GM08714 (cell line): ENCODE data around the gene RPTOR.
"Not testable (repeated sequence)": the region's sequence is repeated elsewhere in the genome, so short reads cannot be mapped to it uniquely, and the experiment has no call there.

Source experiments
- H3K4me3 ChIP-seq: fragments of 200-500 bp; sonication (Bioruptor generic); 2 replicates; pipeline ENCODE4 v1.5.1; 2014; ENCODE audit warnings: mild to moderate bottlenecking, low read length, inconsistent platforms
- ZNF274 ChIP-seq: IDR thresholded peaks from 2 replicates; pipeline ENCODE4 v1.6.1; 2012; ENCODE audit warnings: mild to moderate bottlenecking, low read depth, low read length

The RPTOR gene

DNA sequence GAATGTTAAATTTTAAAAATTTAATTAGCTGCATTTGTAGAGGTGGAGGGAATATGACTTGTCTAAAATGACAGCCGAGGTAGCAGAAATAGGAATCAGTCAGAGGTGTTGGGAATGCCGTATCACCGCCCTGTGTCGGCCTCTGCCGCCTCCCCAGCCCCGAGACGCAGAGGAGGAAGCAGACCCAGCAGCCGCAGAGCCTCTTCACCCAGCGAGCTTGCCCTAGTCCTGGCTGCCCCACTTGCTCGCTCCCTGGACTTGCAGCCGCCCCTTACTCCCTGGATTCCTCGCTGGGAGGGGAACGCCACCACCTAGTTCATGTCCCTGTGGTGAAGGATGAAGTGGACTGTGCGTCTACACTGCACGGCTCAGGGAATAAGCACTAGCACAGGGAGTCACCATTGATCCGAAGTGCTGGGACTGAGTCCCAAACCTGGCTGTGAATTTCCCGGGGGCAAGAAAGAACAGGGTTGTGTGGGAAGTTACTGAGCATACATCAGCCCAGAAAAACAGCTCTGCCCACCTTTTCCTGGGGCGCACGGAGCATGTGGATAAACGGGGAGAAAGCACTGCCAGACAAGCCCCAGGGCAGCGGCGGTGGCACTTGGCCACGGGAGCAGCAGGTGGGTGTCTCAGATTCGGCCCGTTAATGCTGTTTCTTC lies 76.8 kb downstream of the RPTOR start:
- no peak overlapping the region for H3K4me3 ChIP-seq
- no peak for TF ChIP-seq ZNF274

GRCh38 chr17:80621997-80622357 lies 77.3 kb downstream of the RPTOR start:
- H3K4me3 ChIP-seq = no peak overlapping the region
- TF ChIP-seq ZNF274 = no peak

GRCh38 chr17:80624864-80625263 lies 80.2 kb downstream of the RPTOR start:
- TF ChIP-seq ZNF274 = no peak
- H3K4me3 ChIP-seq = no peak overlapping the region

DNA sequence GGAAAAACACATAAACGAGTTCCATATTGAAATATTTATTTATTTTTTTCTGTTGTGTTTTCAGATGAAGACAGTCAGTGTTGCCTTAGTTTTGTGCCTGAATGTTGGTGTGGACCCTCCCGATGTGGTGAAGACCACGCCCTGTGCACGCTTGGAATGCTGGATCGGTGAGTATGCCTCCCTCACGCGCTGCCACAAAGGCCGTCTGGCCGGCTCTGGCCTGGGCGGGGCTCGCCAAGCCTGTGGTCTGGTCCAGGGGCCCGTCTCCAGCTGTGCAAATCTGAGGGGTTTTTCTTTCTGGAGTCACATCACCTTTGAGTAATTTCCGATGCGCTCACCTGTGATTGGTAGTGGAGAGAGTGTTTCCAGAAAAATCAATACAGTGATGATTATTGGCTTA lies 81.0 kb downstream of the RPTOR start:
- H3K4me3 ChIP-seq = no peak overlapping the region
- no peak for TF ChIP-seq ZNF274

- not testable (repeated sequence) for H3K4me3 ChIP-seq
Measured at GRCh38 chr17:80628881-80629280, 84.2 kb downstream of the RPTOR start.

DNA sequence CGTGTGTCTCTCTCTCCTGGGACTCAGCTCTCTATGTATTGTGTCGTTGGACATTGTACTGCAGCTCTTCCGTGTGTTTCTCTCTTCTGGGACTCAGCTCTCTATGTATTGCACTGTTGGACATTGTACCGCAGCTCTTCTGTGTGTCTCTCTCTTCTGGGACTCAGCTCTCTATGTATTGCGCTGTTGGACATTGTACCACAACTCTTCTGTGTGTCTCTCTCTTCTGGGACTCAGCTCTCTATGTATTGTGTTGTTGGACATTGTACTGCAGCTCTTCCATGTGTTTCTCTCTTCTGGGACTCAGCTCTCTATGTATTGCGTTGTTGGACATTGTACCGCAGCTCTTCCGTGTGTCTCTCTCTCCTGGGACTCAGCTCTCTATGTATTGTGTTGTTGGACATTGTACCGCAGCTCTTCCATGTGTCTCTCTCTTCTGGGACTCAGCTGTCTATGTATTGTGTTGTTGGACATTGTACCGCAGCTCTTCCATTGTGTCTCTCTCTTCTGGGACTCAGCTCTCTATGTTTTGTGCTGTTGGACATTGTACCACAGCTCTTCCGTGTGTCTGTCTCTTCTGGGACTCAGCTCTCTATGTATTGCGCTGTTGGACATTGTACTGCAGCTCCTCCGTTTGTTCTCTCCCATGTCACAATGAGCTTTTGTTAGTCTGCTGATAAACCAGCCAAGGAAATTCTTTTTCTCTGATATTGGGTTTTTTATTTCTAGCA lies 84.8 kb downstream of the RPTOR start:
- no peak overlapping the region for H3K4me3 ChIP-seq
- TF ChIP-seq ZNF274 = no peak

DNA sequence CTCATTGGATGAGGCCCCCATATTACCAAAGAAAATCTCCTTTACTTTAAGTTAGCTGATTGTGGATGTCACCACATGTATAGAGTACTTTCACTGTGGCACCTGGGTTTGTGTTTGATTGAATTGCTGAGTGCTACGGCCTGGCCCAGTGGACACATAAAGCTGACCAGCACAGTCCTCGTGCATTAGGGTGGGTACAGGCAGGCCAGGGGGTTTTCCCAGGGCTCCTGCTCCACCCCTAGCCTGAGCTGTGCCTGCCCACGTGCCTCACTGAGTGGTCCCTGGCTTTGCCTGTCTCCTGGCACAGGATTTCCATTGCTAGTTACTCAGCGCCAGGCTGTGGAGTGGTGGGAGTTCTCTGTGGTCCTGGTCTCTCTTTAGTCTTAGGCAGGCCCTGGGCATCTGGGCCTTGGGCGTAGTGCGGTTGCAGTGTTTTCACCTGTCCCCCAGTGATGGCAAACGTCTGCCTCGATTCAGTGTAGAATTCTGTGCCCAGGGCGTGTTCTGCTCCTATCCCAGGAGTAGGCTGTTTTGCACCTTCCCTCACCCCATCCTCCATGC lies 86.0 kb downstream of the RPTOR start:
- H3K4me3 ChIP-seq = no peak overlapping the region
- no peak for TF ChIP-seq ZNF274

- no peak overlapping the region for H3K4me3 ChIP-seq
- no peak for TF ChIP-seq ZNF274
Measured at GRCh38 chr17:80631142-80632045, 86.8 kb downstream of the RPTOR start.

DNA sequence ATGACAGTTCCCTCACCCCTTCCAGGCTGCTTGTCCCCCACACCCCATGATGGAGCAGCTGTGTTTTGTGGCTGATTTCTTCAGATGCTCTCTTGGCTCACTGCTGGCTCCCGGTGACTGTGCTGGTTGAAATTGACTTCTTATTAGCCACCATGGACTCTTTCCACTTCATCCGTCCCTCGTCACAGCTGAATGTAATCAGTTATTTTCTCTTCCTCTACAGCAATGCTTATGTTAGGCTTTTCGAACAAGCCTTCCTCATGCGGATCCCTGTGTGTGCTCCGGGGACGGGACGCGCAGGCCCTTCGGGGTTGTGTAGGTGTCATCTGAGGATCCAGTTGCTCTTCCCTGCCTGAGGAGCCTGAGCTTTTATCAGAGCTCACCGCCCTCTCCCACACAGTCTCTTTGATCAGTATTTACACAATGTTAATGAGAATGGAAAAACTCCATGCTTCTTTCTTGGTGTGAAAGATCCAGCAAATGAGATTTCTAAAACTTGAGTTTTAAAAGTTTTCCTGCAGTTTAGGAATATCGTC lies 87.5 kb downstream of the RPTOR start:
- no peak overlapping the region for H3K4me3 ChIP-seq
- no peak for TF ChIP-seq ZNF274

DNA sequence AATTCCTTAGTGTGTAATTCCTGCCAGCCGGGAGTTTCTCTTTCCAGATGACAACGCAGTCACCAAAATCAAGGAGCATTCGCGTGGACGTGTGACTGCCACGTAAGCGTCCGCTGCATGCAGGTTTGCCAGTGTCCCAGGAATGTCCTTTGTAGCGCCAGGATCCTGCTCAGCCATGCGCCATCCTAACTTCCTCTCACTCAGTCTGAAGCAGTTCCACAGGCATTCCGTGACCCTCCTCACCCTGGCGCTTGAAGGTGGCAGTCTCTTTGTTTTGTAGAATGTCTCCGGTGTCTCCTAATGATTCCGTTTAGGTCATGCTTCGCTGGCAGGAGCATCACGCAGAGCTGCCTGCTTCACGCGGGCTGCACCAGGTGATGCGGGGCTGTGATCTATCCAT lies 88.6 kb downstream of the RPTOR start:
- TF ChIP-seq ZNF274 = no peak
- H3K4me3 ChIP-seq = no peak overlapping the region

GRCh38 chr17:80633994-80634566 lies 89.4 kb downstream of the RPTOR start:
- no peak for TF ChIP-seq ZNF274
- no peak overlapping the region for H3K4me3 ChIP-seq

GRCh38 chr17:80636361-80637018 lies 91.9 kb downstream of the RPTOR start:
- no peak overlapping the region for H3K4me3 ChIP-seq
- TF ChIP-seq ZNF274 = no peak

- TF ChIP-seq ZNF274 = no peak
- no peak overlapping the region for H3K4me3 ChIP-seq
Measured at GRCh38 chr17:80637048-80637781, 92.6 kb downstream of the RPTOR start.
